Thyroid gland (tissue), 4 donors: ENCODE measurements around the gene PATJ. TPM values are rescaled to one million over a fixed set of nuclear protein-coding genes. Genes with fewer than 3 reads are reported as not detected.

Experiments used
- DNase-seq, 2 donors: peaks; one replicate each; pipeline ENCODE4 v3.0.0-alpha.2; 2019
- H3K27ac ChIP-seq, 3 donors: fragments of 200-600 bp; sonication (generic); 1 replicate in 2 of 3; 2 replicates in 1 of 3; pipeline ENCODE4 v1.5.1; 2016 to 2019; ENCODE audit warnings: mild to moderate bottlenecking in 1 of 3, moderate library complexity in 1 of 3
- H3K27me3 ChIP-seq: fragments of 200-600 bp; sonication (generic); one replicate; pipeline ENCODE4 v1.5.1; 2019
- H3K36me3 ChIP-seq, 2 donors: fragments of 200-600 bp; sonication (generic); one replicate each; pipeline ENCODE4 v1.5.1; 2016 to 2019
- H3K4me1 ChIP-seq, 2 donors: fragments of 200-600 bp; sonication (generic); one replicate each; pipeline ENCODE4 v1.5.1; 2017 to 2019
- H3K4me3 ChIP-seq, 3 donors: fragments of 200-600 bp; sonication (generic); replicated peaks in 1 of 3; 1 replicate in 2 of 3; 2 replicates in 1 of 3; pipeline ENCODE4 v1.5.1; 2016; ENCODE audit warnings: mild to moderate bottlenecking in 1 of 3
- H3K9me3 ChIP-seq: fragments of 200-600 bp; sonication (generic); one replicate; pipeline ENCODE4 v1.5.1; 2017
- CTCF ChIP-seq, 6 experiments: fragments of 200-600 bp in 3 of 6; fragments of 450-650 bp in 3 of 6; sonication (generic) in 3 of 6; IDR thresholded peaks; one replicate each; pipeline ENCODE4 v1.5.1; 2016 to 2019; ENCODE audit warnings: antibody characterized with exemption in 6 of 6, mild to moderate bottlenecking in 2 of 6, inconsistent platforms in 1 of 6, moderate library complexity in 1 of 6
- POLR2A ChIP-seq, 2 donors: fragments of 450-650 bp; IDR thresholded peaks; one replicate each; pipeline ENCODE4 v1.6.1; 2017; ENCODE audit warnings: antibody characterized with exemption in 2 of 2, mild to moderate bottlenecking in 2 of 2, moderate library complexity in 1 of 2
- WGBS, 2 donors: methylation state at CpG; one replicate each; pipeline ENCODE4 v1.1.5; 2017; 5-methylcytosine and 5-hydroxymethylcytosine counted together
- intact Hi-C: fragments of 100-400 bp; cut with DNase I; formaldehyde crosslinking; loops from one replicate; pipeline ENCODE4 v1.15.1; 2023
- total RNA-seq, 4 donors: library from RNA; depleted of rRNA; stranded (reverse); fragments of >200 nt; gene quantifications; one replicate each; pipeline ENCODE4 v1.2.3, GENCODE V29; 2016

The PATJ gene
- total RNA-seq, 4 donors from 2014 or later = 94.7 to 221 (median 119) TPM

GRCh38 chr1:61930116-61930645 lies 187.9 kb downstream of the PATJ start:
- no peak overlapping the region for H3K27ac ChIP-seq
- DNase-seq = no peak
- H3K4me3 ChIP-seq = no peak overlapping the region
- H3K9me3 ChIP-seq = no peaks in the 10 kb centered on the region
- intact Hi-C loops = no loop called here
- TF ChIP-seq POLR2A (IDR thresholded peaks at IDR 0.05) (no peak), CTCF (IDR thresholded peaks at IDR 0.05) (no peak)
- H3K4me1 ChIP-seq = no peaks in the 10 kb centered on the region
- WGBS, 2 donors = 93 to 94% methylated on average over 5 of the region's 5 CpGs
- H3K36me3 ChIP-seq = peaks cover 0 to 4% of the 10 kb centered on the region in 2 donors
- H3K27me3 ChIP-seq = no peaks in the 10 kb centered on the region

GRCh38 chr1:61931587-61932279 lies 189.5 kb downstream of the PATJ start:
- 95 to 96% methylated on average over 3 of the region's 3 CpGs for WGBS, 2 donors

GRCh38 chr1:61935516-61935915 lies 193.2 kb downstream of the PATJ start:
- no peaks in the 10 kb centered on the region for H3K4me1 ChIP-seq
- H3K36me3 ChIP-seq = no peaks in the 10 kb centered on the region
- no peak overlapping the region for H3K4me3 ChIP-seq
- no peaks in the 10 kb centered on the region for H3K27me3 ChIP-seq
- no peaks in the 10 kb centered on the region for H3K9me3 ChIP-seq
- DNase-seq = no peak
- intact Hi-C loops = no loop called here
- no peak overlapping the region for H3K27ac ChIP-seq
- no peak for TF ChIP-seq CTCF (IDR thresholded peaks at IDR 0.05)
- TF ChIP-seq POLR2A (IDR thresholded peaks at IDR 0.05) = no peak
- 98 to 99% methylated on average over 3 of the region's 3 CpGs for WGBS, 2 donors

More at GRCh38 chr1:61931587-61932279, 189.5 kb downstream of the PATJ start:
- no peaks in the 10 kb centered on the region for H3K4me1 ChIP-seq
- TF ChIP-seq POLR2A (IDR thresholded peaks at IDR 0.05) = no peak
- TF ChIP-seq CTCF (IDR thresholded peaks at IDR 0.05) = no peak
- H3K36me3 ChIP-seq = peaks cover 0 to 4% of the 10 kb centered on the region in 2 donors
- no peak overlapping the region for H3K4me3 ChIP-seq
- DNase-seq = no peak
- H3K27ac ChIP-seq = no peak overlapping the region
- intact Hi-C loops = no loop called here
- no peaks in the 10 kb centered on the region for H3K9me3 ChIP-seq
- H3K27me3 ChIP-seq = no peaks in the 10 kb centered on the region

- Histone ChIP-seq H3K36me3 (no peaks in the 10 kb centered on the region), H3K4me1 (no peaks in the 10 kb centered on the region), H3K9me3 (no peaks in the 10 kb centered on the region), H3K27ac (no peak overlapping the region), H3K27me3 (no peaks in the 10 kb centered on the region), H3K4me3 (no peak overlapping the region)
- WGBS, 2 donors = 81 to 93% methylated on average over 5 of the region's 5 CpGs
- no peak for DNase-seq
- TF ChIP-seq POLR2A (IDR thresholded peaks at IDR 0.05) (no peak), CTCF (IDR thresholded peaks at IDR 0.05) (no peak)
- intact Hi-C loops = no loop called here
Measured at GRCh38 chr1:61936839-61937238, 194.6 kb downstream of the PATJ start.

- Histone ChIP-seq H3K27me3 (no peaks in the 10 kb centered on the region), H3K27ac (no peak overlapping the region), H3K36me3 (no peaks in the 10 kb centered on the region), H3K4me1 (no peaks in the 10 kb centered on the region), H3K9me3 (no peaks in the 10 kb centered on the region), H3K4me3 (no peak overlapping the region)
- intact Hi-C loops = no loop called here
- TF ChIP-seq POLR2A (IDR thresholded peaks at IDR 0.05) = no peak
- TF ChIP-seq CTCF (IDR thresholded peaks at IDR 0.05) = no peak
- no peak for DNase-seq
Measured at GRCh38 chr1:61941794-61942193, 199.5 kb downstream of the PATJ start.
